CD4-positive, alpha-beta T cell treated with Interleukin-15 for 4 hours (primary cell): ENCODE measurements around the gene UNC5C.

Experiments
- DNase-seq: peaks from one replicate; pipeline ENCODE4 v3.0.0-alpha.2; 2020; ENCODE audit warnings: low spot score

UNC5C gene

DNA sequence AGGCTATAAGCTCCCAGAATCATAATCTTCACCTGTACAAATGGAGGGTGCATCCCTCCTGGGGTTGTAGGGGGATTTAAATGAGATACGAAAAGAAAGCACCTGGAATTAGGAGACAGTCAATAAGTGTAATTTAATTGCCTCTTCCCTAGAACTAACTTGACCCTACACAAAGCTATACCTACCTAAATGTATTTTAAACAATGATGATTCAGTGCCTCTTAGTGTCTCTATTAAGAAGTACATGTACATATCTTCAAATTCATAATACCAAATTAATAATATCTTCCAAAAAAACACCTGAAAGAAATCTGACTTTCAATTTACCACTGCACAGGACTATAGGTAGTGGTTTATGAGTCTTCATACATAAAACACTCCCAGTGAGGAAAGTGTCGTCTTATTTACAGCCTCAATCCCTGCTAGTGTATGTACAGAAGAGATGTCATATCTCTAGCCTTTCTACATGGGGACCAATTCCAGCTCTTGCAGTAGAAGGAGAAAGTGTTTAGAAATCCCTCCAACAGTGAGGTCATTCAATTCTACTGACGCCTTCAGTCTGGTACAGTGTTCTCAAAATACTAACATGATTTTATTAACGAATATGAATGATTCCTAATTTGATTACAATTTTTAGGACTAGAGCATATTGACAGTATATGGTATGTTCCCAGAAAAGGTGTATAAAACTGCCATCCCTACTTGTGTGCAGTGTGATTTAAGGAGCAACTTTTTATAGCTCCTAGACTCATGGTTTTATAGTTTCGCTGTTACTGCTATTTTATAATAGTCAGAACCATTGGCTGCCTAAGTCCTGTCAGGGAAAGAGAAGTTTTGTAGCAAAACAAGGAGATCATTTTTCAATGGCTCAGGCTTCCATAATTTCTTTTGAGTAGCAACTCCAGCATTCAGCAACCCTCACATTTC, 282.7 kb downstream of the UNC5C start:
- no peak for DNase-seq

DNA sequence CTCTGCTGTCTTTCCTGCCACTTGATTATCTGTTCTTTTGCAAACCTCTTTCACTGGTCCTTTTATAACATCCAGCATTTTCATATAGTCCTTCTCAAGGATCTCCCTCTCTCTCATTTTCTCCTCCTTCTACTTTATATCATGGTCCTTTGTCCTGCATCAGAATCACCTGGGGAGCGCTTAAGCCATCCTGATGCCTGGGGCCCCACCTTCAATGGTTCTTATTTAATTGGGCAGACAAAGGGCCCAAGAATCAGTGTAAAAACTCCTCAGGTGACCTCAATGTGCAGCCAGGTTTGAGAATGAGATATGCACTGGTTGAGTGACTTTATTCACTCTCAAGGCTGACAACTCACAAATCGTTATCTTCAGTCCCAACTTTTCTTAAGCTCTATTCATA, 283.9 kb downstream of the UNC5C start:
- no peak for DNase-seq

DNA sequence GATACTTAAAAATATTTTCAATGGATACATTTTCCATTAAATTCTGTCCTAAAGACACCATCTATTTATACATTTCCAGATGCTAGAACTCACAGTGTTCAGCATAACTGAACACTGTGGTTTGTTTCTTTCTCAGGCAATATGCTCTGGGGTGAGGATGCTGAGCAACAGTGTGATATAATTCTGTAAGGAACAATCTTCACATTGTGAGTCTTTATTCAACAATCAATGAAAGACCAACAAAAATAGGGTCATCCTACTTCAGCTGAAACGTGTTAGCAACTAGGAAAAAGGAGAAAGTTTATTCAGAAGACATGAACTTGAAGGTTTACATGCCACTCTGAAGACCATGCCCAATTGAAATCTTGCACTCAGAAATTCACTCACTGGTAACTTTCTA, 284.8 kb downstream of the UNC5C start:
- DNase-seq = no peak

DNA sequence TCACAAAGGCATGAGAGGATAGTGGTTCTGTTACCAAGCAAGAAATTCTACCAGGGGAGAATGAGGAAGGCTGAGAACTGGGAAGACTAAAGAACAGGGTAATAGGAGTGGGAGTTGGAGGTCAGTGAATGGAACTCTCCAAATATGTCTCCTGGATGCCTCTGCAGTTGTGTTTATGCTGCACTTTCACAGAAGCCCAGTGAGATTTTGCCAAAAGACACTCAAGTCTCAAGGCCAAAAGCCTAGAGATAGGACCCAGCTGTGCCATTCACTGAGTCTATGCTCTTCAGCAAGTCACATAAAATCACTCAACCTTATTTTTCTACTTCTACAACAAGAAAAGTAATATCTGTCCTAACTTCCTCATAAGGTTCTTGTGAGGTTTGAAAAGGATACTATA, 285.4 kb downstream of the UNC5C start:
- DNase-seq = no peak

DNA sequence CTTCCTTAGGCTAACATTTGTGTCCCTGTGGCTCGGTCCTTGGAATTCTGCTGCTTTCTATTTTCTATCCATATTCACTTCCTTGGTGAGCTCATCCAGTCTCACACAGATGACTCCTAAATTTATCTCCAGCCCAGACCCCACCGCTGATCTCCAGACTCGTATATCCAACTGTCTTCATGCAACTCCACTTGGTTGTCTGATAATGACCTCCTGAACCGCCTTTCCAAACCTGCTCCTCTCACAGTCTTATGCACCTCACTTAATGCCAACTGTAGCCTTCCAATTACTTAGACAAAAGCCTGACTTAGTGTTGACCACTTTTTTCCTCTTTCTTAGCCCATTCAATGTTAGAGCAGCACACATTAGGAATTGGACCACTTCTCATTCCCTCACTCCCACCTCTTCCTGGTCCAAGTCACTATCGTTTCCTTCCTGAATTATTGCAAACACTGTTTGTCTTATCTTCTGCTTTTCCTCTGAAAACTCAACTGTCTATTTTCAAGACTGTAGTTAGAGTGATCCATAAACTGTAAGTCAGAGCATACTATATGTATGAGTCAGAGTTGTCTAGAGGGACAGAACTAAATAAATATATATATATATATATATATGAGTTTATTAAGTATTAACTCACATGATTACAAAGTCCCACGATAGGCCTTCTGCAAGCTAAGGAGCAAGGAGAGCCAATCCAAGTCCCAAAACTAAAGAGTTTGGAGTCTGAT, 292.5 kb downstream of the UNC5C start:
- DNase-seq = no peak

DNA sequence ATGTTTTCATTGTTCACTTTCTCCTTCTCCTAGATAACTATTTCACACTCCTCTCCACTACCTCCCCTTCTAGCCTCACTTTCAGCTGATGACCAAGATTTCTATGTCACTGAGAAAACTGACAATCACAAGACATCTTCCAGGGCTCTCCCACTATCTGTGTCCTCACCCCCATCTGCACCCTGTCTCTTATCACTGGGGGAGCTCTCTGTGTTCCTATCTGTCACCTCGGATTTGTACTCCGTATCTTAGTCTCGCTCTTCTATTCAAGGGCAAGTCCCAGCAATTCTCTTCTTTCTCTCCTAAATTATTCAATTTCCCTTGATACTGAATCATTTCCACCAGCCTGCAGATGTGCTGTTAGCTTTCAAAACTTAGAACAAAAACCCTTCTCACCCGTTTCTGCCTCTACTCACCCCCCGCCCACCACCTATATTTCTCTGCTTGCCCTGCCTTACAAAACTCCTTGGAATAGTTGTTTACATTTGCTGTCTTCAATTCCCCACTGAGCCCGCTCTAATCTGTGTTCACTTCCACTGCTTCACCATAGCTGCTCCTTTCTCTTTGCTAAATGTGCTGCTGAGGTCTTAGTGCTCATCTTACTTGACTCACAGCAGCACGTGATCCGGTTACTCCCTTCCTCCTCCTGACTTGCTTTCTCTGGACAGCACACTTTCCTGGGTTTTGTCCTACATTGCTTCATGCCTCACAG, 293.2 kb downstream of the UNC5C start:
- DNase-seq = no peak

DNA sequence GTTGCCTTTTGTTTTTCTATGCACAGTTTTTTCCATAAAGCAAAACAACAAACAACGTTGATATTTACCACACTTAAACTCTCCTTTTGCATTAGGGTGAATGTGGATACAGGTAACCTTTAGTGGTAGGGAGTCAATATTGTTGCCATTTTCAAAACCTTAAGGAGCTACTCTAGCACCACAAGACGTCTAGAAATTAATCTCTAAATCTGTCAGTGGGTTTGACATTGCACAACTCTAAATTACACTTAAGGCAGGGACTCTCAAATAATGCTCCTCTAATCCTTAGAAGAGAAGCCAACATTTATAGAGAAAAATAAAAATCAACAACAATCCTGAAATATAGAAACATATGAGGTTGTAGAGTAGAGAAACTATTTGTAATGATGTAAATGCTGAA, 297.2 kb downstream of the UNC5C start:
- no peak for DNase-seq

DNA sequence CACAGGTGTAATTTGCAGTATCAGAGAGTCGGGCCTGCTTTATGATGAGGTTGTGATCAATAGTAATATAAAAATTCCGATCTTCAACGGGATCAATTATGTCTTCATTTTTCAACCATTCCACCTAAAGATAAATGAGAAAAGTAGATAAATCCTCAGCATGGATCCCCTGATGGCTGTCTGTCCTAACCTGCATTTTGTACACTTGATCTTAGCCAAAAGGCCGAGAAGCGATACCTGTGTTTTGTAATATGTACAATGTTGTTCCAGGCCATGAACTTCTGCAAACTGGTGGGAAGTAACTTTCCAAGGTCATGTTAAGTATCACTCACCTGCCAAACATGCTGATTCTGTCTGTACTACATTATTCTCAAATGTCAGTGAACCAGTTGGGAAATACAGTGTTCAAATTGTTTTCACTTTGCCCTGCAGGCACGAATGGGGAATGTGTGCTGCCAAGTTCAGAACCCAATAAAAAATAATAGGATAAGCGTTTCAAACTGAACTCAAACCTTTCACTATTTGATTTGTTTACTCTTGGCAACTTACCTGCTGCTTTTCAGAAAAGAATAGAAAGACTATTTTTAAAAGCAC, 298.1 kb downstream of the UNC5C start:
- DNase-seq = no peak

DNA sequence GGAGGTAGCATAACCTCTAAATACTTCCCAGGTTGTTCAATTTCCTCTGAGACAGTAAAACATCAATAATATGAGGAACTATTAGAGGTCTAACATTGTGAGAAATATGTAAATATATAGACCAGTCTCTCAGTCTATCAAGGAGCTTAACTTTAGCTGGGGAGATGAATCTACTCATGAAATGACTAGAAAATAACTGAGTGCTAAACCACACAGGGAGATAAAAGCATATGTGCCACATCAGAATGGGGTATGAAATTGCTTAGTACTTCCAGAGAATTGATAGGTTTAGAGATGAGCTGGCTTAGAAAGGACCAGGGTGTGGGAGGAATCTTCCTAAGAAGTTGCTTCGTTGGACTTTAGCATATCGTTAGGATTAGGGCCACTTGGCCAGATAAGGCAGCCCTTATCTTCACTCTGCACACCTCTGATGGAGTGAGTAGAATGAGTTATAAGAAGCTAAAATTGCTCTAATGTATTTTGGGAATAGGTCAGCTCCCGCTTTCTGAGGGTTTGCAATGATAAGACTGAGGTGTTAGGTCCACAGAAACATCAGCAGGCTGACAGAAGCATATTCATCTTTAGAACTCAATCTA, 299.2 kb downstream of the UNC5C start:
- DNase-seq = no peak

DNA sequence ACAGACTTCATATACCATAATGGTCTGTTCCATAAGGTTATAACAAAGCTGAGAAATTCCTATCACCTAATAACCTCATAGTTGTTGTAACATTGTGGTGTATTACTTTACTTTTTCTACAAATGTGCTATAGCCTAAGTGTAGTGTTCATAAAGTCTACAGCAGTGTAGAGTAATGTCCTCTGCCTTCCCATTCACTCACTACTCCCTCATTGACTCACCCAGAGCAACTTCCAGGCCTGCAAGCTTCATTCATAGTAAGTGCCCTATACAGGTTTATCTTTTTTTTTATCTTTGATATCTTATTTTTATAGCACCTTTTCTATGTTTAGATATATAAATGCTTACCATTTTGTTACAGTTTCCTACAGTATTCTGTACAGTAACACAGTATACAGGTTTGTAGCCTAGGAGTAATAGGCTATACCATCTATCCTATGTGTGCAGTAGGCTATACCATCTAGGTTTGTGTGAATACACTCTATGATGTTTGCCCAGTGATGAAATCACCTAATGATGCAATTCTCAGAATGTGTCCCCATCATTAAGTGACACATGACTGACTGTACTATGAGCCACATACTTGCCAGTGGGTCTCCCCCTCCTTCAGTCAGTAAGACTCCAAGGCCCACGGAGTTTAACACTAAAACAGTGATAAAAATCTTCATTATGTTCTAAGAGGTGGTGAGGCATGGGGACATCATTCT, 299.9 kb downstream of the UNC5C start:
- no peak for DNase-seq

DNA sequence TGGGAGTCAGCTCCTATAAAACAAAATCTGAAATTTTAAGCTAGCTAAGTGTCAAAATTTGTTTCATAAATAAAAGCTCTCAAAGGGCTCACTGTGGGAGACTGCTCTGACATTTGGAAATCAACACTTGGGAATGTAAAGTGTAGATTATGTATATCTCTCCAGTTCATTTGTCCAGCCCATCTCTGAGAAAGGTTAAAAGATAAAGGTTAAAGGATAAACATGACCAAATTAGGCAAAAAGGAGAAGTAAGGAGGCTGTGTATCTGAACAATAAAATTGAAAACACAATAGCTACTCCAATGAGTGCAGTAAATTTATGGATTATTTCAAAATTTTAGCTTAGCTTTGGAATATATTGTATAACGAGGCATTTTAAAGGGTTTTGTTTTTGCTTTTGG, 304.9 kb downstream of the UNC5C start:
- no peak for DNase-seq

DNA sequence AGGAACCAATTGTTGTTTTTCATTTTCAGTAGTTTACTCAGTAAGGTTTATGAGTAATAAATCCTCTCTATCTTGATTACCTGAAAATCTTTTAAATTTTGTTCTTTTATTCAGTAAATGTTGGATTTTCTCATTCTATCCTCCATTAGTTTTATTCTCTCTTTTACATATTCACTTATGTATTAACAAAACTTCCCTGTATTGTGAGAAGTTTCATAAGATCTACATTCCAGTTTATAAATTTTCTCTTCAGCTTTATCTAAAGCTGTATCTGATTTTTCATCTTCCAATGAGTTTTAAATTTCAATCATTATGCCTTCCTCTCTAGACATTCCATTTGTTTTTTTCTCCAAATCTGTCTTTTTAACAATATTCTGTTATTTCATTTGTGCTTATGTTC, 310.2 kb downstream of the UNC5C start:
- no peak for DNase-seq

DNA sequence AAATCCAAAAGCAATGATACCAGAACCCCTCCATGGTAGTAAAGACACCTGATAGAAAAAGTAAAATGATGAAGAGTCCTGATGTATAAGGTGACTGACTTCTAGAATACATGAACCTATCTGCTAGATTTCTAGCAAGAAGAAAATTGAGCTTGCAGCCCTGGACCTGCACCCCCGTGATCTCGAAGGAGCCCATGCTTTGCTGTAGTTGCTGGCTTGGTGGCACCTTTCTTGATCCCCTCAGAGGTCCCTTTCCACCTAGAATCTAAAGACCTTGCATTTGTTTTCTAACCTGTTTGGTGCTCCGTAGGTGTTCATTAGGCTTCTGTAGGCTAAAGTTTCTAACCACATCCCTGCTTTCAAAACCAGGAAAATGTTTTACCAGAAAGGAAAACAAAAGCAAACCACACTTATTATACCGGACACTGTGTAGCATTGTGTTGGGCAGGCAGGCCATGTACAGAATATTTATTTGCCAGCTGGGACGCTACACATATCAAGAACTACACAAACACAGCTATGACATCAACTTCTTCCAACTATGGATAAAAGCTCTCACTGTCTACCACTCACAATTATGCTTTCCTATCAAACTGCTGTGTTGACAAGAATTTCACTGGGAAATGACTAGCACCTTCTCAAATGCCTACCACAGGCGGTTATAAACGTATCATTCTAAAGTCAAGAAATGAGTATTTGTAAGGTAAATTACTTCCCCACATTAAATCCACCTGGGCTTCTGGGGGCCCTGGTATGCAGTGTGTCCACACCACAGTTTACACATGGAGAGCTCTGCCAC, 316.2 kb downstream of the UNC5C start:
- DNase-seq = no peak

DNA sequence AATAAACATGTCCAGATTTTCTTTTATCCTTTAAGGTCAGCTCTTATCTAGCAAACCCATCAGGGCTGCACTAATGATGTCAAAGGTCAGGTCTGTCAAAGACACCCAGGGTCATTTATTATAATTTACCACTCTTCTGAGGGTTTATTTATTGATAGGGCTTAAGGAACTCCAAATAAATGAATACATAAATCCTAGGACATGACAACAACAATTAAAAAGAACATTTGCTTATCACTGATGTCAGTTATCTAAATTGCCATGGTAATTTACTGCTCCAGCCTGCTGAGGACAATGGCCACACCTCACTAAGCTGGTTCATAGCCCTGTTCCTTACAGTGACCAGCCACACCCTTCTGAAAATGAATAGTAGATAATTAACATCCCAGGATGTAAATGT, 317.1 kb downstream of the UNC5C start:
- no peak for DNase-seq

DNA sequence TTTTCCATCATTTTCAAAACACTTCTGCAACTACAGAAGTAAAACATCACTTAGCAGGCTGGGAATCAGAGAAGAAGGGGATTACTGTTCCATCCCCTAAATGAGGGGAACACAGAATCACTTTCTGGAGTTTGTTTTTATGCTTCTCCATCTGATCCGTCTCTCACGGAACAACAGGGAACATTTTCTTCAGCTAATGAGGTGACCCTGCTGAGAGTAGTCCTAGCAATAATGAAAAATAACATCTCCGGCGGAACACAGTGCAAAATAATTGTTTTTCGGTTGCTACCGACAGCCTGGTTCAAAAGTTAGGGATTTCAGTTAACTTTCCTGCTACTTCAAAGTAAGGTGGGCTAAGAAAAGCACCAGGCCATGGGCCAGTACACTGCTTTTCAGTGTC, 322.9 kb downstream of the UNC5C start:
- DNase-seq = no peak

DNA sequence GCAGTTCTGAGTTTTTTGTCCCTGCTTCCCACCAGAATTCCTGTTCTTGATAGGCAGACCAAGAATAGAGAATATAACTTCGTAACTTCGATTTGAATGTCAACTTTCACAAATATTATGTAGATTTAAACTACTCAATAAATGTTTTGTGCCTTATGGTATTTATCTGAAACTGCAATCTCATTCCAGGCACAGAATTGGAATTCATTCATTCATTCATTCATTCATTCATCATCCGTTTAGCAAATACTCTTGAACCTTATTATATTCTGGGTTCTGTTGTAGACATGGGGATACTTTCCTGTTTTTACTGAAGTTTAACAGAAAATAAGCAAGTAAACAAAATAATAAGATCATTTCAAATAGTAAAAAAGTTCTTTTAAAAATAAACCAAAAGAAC, 324.4 kb downstream of the UNC5C start:
- no peak for DNase-seq

DNA sequence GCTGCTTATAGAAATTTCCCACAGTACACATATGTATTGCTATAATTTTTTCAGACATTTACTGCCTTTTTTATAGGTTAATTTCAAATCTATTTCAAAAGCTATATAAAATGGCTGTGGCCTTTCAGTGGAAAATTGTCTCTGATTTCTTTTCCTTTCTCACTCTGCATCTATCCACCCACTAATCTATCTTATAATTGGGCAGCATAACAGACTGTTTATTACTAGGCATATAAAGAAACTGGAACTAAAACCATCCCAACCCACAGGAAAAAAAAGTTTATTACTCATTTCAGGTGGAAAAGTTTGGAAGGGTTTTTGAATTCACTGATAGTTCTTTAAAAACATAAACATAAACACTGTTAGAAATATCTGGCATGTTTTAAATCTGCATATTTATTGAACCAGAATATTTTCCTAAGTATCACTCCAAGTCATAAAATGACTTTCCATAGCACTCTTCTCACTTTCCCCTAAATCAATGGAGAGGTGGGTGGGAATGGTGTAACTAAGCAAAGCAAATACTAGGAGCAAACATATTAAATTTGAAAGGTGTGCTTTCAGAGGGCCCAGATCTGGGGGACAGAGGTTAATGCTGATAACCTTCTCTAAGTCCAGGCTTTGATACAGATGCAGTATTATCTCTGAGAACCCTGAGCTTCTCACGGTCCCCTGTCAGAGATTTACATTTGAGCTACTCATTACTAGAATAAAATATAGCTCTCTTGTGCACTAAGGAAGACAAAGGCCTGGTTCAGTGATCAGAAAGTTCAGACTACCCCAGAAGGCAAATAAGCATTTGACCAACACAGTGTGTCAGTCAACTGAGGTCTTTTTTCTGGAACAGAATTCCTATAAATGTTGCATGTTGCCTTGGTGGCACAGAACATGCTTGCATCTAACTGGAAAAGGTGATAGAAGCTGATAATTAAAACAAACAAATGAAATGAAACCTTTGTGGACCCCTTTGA, 328.3 kb downstream of the UNC5C start:
- no peak for DNase-seq

DNA sequence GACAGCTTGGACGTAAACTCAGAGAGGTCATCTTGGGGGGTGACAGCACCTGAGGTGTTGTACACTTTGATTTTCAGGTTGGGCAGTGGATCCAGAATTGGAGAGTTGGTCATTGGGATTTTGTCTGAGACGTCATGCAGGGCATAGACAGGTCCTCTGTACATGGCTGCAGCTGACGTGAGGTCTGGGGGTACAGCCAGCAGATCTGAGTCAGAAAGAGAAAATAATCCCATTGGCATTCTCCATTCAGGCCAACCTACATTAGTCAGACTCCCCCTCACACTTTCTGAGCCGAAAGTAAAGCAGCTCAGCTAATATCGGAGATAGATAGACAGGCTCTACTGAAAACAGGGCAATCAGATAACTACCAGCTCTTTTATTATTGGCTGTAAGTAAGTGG, 329.7 kb downstream of the UNC5C start:
- DNase-seq = no peak

DNA sequence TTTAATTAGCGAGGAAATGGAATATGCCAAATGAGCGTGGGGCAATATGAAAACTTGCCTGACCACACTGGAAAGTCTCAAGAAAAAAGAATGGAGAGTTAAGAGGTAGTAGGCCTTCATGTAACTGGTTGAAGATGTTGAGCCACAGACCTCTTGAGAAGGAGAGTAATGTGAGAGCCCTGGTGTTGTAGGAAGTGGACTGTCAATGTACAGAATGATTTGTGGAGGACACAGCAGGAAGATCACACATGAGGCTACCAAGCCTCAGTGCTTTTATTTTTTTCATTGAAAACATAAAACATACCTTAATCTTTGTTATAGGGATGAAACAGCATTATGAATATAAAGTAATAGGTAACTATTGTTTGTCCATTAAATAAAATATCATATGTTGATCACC, 331.6 kb downstream of the UNC5C start:
- no peak for DNase-seq
